Stomach (tissue), 4 donors: ENCODE measurements around the gene KRTAP10-6.

Source experiments
- EP300 ChIP-seq: sonication (generic); formaldehyde crosslinking; IDR thresholded peaks from one replicate; pipeline ENCODE4 v1.6.1; 2017; ENCODE audit warnings: antibody characterized with exemption
- POLR2A ChIP-seq, 4 donors: fragments of 450-650 bp; IDR thresholded peaks; one replicate each; pipeline ENCODE4 v1.6.1; 2016; ENCODE audit warnings: antibody characterized with exemption in 4 of 4, control low read depth in 2 of 4, mild to moderate bottlenecking in 1 of 4, moderate library complexity in 1 of 4
- POLR2AphosphoS5 ChIP-seq, 3 donors: sonication (generic); formaldehyde crosslinking; IDR thresholded peaks; one replicate each; pipeline ENCODE4 v1.6.1; 2016; ENCODE audit warnings: antibody characterized with exemption in 3 of 3
- TF ChIP-seq, protein P1 (sequence below), 7 experiments: fragments of 450-650 bp in 4 of 7; fragments of 200-600 bp in 3 of 7; sonication (generic) in 3 of 7; IDR thresholded peaks; one replicate each; pipeline ENCODE4 v1.5.1; 2016 to 2019; ENCODE audit warnings: antibody characterized with exemption in 7 of 7, control low read depth in 2 of 7, mild to moderate bottlenecking in 1 of 7

DNA sequence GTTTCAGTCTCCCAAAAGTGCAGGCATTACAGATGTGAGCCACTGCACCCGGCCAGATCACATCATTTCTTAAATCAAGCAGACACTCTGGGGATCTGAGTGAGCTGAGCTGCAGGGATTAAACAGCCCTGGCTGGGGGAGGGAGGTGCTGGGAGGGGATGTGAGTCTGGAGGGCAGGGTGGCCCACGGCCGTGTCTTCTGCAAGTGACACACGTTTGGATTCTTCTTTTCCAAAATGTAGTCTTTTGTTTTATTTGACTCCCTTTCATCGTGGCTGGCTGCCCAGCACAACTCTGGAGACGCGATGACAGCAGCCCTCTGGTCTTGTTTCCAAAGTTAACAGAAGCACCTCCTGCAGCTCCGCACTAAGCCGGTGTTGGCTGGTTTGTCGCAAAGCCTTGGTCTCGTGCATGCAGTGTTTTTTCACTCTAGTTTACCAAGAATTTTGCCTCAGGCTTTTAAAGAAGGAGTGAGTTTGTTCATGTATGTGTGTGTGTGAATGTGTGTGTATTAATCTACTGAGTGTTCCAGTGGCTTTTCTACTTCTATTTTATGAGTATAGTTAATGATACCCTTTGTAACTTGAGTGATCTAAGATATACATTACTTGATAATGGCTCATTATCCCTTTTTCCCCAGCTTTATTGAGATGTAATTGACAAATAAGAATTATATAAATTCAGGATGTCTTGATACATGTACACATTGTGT, 9.1 kb downstream of the KRTAP10-6 start:
- TF ChIP-seq, protein P1, sequence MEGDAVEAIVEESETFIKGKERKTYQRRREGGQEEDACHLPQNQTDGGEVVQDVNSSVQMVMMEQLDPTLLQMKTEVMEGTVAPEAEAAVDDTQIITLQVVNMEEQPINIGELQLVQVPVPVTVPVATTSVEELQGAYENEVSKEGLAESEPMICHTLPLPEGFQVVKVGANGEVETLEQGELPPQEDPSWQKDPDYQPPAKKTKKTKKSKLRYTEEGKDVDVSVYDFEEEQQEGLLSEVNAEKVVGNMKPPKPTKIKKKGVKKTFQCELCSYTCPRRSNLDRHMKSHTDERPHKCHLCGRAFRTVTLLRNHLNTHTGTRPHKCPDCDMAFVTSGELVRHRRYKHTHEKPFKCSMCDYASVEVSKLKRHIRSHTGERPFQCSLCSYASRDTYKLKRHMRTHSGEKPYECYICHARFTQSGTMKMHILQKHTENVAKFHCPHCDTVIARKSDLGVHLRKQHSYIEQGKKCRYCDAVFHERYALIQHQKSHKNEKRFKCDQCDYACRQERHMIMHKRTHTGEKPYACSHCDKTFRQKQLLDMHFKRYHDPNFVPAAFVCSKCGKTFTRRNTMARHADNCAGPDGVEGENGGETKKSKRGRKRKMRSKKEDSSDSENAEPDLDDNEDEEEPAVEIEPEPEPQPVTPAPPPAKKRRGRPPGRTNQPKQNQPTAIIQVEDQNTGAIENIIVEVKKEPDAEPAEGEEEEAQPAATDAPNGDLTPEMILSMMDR (IDR thresholded peaks at IDR 0.05), result no peak
- TF ChIP-seq EP300, result no peak
- TF ChIP-seq POLR2AphosphoS5 (IDR thresholded peaks at IDR 0.05), result no peak
- TF ChIP-seq POLR2A (IDR thresholded peaks at IDR 0.05), result no peak
